Mesothelial cell of epicardium (in vitro differentiated cells): ENCODE results near the gene BDNF. TPM values are rescaled to one million over a fixed set of nuclear protein-coding genes. Genes with fewer than 3 reads are reported as not detected.
A peak's percentile ranks its signal among the peaks of the same experiment; 100 is the strongest.

Source experiments
- DNase-seq, 2 experiments: peaks; one replicate each; pipeline ENCODE4 v3.0.0; 2021; ENCODE audit warnings: low spot score in 2 of 2; ENCODE audit not compliant: unreplicated experiment in 2 of 2
- H3K27ac Mint-ChIP-seq: 2 replicates; pipeline ENCODE4 v1.8.0; 2021; ENCODE audit warnings: mixed read lengths
- H3K27me3 Mint-ChIP-seq: 2 replicates; pipeline ENCODE4 v1.8.0; 2021; ENCODE audit warnings: low read depth, mixed read lengths
- H3K36me3 Mint-ChIP-seq: 2 replicates; pipeline ENCODE4 v1.8.0; 2021; ENCODE audit warnings: mixed read lengths
- H3K4me1 Mint-ChIP-seq: 2 replicates; pipeline ENCODE4 v1.8.0; 2021; ENCODE audit warnings: mixed read lengths
- H3K4me3 Mint-ChIP-seq: 2 replicates; pipeline ENCODE4 v1.8.0; 2021; ENCODE audit warnings: mild to moderate bottlenecking, moderate library complexity, mixed read lengths
- H3K9me3 Mint-ChIP-seq: 2 replicates; pipeline ENCODE4 v1.8.0; 2021; ENCODE audit warnings: mixed read lengths
- total RNA-seq: library from RNA; stranded (reverse); gene quantifications from 3 replicates; pipeline ENCODE4 v1.2.1, GENCODE V29; 2021
- TF ChIP-seq, protein P1 (sequence below): fragments of 200-600 bp; sonication (generic); IDR thresholded peaks from one replicate; pipeline ENCODE4 v1.5.0; 2021; ENCODE audit warnings: antibody characterized with exemption; ENCODE audit not compliant: unreplicated experiment

Gene BDNF
- total RNA-seq, 1 donor from 2014 or later, result 7.9 TPM

- H3K4me1 Mint-ChIP-seq, result peaks cover 41% of the 10 kb centered on the region
- peaks cover 13% of the 10 kb centered on the region for H3K27me3 Mint-ChIP-seq
- no peaks in the 10 kb centered on the region for H3K36me3 Mint-ChIP-seq
- H3K9me3 Mint-ChIP-seq, result no peaks in the 10 kb centered on the region
- no peak for DNase-seq
- TF ChIP-seq, protein P1, sequence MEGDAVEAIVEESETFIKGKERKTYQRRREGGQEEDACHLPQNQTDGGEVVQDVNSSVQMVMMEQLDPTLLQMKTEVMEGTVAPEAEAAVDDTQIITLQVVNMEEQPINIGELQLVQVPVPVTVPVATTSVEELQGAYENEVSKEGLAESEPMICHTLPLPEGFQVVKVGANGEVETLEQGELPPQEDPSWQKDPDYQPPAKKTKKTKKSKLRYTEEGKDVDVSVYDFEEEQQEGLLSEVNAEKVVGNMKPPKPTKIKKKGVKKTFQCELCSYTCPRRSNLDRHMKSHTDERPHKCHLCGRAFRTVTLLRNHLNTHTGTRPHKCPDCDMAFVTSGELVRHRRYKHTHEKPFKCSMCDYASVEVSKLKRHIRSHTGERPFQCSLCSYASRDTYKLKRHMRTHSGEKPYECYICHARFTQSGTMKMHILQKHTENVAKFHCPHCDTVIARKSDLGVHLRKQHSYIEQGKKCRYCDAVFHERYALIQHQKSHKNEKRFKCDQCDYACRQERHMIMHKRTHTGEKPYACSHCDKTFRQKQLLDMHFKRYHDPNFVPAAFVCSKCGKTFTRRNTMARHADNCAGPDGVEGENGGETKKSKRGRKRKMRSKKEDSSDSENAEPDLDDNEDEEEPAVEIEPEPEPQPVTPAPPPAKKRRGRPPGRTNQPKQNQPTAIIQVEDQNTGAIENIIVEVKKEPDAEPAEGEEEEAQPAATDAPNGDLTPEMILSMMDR, result no peak
- no peak overlapping the region for H3K27ac Mint-ChIP-seq
- no peak overlapping the region for H3K4me3 Mint-ChIP-seq
Observed at GRCh38 chr11:27703481-27703880, 3.2 kb upstream of the BDNF start.

DNA sequence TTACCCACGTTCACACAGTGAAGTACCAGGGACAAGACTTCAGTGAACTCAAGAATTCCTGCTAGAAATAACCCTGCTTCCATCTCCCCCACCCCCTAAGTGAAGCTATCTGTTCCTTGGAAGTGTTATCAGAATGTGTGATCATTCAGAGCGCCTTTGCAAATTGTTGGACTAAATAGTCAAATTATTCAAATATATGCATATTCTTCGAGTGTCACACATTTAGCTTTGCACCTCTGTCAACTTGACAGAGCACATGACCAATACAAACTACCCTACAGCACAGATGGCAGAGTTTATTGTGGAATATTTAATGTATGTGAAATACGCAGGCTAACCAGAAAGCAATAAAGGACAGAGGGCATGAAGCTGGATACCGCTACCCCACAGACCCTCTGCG is 2.6 kb upstream of the BDNF start:
- TF ChIP-seq, protein P1, result no peak
- H3K9me3 Mint-ChIP-seq, result no peaks in the 10 kb centered on the region
- H3K4me3 Mint-ChIP-seq, result no peak overlapping the region
- H3K36me3 Mint-ChIP-seq, result no peaks in the 10 kb centered on the region
- H3K27me3 Mint-ChIP-seq, result peaks cover 13% of the 10 kb centered on the region
- H3K4me1 Mint-ChIP-seq, result peaks cover 44% of the 10 kb centered on the region
- no peak overlapping the region for H3K27ac Mint-ChIP-seq
- DNase-seq, result no peak

DNA sequence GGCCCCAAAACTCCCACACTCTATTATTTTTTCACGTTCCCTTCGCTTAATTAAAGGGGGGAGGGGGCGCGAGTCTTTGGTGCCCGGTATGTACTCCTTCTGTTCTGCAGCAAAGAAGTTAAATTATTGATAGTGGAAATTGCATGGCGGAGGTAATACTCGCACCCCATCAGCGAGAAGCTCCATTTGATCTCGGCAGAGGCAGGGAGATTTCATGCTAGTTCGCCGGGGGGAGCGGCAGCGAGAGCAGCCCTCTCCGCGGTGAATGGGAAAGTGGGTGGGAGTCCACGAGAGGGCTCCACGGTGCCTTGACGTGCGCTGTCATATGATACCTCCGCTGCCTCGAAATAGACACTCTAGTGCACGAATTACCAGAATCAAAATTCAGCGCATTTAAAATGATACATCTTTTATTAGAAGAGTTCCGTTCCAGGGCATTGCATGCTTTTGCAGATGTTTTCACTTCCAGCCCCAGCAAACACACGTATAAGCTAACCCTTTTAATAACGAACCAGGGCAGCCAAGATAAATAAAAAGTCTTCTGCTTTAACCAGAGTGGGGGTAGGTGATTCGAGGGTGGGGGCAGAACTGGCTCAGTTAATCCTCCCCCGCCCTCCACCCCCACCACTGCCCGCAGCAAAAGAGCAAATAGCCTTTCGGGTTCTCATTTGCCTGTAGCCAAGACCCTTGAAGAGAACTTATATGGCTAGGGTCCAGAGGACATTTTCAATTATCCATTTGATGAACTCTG is 1.3 kb upstream of the BDNF start:
- Mint-ChIP-seq H3K27ac (peak overlapping the region; percentile 58), H3K4me1 (peaks cover 55% of the 10 kb centered on the region), H3K36me3 (no peaks in the 10 kb centered on the region), H3K27me3 (peaks cover 13% of the 10 kb centered on the region), H3K4me3 (peak overlapping the region; percentile 92), H3K9me3 (no peaks in the 10 kb centered on the region)
- TF ChIP-seq, protein P1, result peak; percentile 26
- no peak for DNase-seq

DNA sequence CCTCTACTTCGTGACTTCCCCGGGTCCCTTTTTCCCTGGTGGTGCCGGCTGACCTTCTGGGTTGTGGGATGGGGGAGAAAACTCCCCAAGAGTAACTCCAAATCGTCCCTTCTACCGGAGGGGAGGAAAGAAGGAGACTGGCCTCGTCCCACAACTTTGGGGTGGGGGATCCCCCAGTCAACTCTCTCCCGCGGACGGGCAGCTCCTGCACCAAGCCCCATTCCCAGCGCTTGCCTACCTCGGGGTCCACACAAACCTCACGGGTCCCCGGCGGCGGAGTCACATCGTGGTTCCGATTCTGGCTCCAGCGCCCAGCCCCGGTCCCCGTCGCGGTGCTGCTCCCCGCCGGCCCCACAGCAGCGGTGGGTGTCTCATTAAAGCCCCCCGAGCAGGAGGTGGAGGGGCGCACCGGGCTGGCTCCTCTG is 317 bp downstream of the BDNF start:
- Mint-ChIP-seq H3K9me3 (no peaks in the 10 kb centered on the region), H3K27ac (peak overlapping the region; percentile 39), H3K27me3 (peaks cover 13% of the 10 kb centered on the region), H3K4me1 (peaks cover 59% of the 10 kb centered on the region), H3K4me3 (peak overlapping the region; percentile 84), H3K36me3 (no peaks in the 10 kb centered on the region)
- DNase-seq, result no peak
- TF ChIP-seq, protein P1, result no peak

DNA sequence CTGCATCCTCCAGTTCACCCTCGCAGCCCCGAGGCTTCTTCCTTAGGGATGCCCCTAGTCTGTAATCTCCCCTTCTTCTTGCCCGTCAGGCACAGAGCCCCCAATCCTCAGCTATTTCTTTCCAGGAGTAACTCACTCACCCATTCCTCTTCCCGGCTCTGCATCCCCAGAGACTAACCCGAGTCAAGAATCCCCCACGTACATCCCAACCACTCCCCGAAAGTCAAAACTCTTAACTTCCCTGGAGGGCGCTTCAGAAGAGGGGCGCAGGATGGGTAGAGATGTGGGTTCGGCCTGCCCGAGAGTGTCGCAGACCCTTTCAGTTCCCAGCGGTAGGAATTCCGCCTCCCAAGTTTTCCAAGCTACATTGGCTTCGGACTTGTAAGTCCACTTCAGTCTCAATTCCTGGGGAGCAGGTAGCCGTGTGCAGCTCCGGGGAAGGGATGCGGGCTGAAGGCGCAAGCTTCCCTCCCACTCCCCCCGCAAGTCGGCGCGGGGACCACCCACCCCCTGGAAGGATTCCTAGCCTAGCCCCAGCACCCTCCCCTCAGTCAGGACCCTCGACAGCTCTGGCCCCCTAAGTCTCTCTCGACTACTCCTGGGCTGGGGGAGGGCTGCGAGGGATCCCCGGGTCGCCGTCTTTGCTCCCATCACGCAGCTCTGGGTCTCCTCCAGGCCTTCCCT is 871 bp downstream of the BDNF start:
- no peaks in the 10 kb centered on the region for H3K9me3 Mint-ChIP-seq

More for the DNA sequence above, 871 bp downstream of the BDNF start:
- H3K4me1 Mint-ChIP-seq, result peaks cover 61% of the 10 kb centered on the region
- peak overlapping the region; percentile 84 for H3K4me3 Mint-ChIP-seq
- TF ChIP-seq, protein P1, result peak; percentile 22
- DNase-seq, result peak in 1 of 2 experiments; percentile 47
- H3K36me3 Mint-ChIP-seq, result no peaks in the 10 kb centered on the region
- H3K27ac Mint-ChIP-seq, result peak overlapping the region; percentile 39
- H3K27me3 Mint-ChIP-seq, result peaks cover 13% of the 10 kb centered on the region
